HEK293 (cell line): ENCODE measurements around the gene FGF19.

Experiments used
- CTCF ChIA-PET: fragments of 350-600 bp; formaldehyde crosslinking; extraction: SDS; loops from one replicate; lab custom pipeline; 2021; ENCODE audit warnings: antibody characterized with exemption; lab: Yijun Ruan, JAX
- POLR2A ChIA-PET: fragments of 300-600 bp; formaldehyde crosslinking; extraction: SDS; loops from one replicate; lab custom pipeline; 2020; ENCODE audit warnings: antibody characterized with exemption, inconsistent platforms; lab: Yijun Ruan, JAX
- H3K27ac ChIP-seq: fragments of 200-500 bp; sonication (Bioruptor generic); 2 replicates; pipeline ENCODE4 v1.5.1; 2014; ENCODE audit warnings: low read depth, low read length, control low read depth, inconsistent platforms; ENCODE audit errors: extremely low read depth
- H3K36me3 ChIP-seq, 2 experiments: fragments of 200-500 bp in 1 of 2; sonication (Bioruptor generic) in 1 of 2; 1 replicate in 1 of 2; 2 replicates in 1 of 2; pipeline ENCODE4 v1.5.1; 2014 to 2017; ENCODE audit warnings: inconsistent platforms in 2 of 2, low read length in 2 of 2; ENCODE audit not compliant: control insufficient read depth in 2 of 2, insufficient read depth in 1 of 2
- H3K4me1 ChIP-seq: fragments of 200-500 bp; sonication (Bioruptor generic); 2 replicates; pipeline ENCODE4 v1.5.1; 2014; ENCODE audit warnings: mild to moderate bottlenecking, low read length, inconsistent platforms; ENCODE audit not compliant: control insufficient read depth, insufficient read depth
- H3K4me3 ChIP-seq: 2 replicates; pipeline ENCODE4 v1.5.1; 2011; ENCODE audit warnings: low read depth, mild to moderate bottlenecking, control low read depth, low read length, moderate library complexity
- H3K9me3 ChIP-seq: fragments of 200-500 bp; sonication (Bioruptor generic); 2 replicates; pipeline ENCODE4 v1.5.1; 2014; ENCODE audit warnings: low read depth, low read length, inconsistent platforms; ENCODE audit not compliant: control insufficient read depth, insufficient read depth
- AEBP2 ChIP-seq: fragments of 450-650 bp; formaldehyde crosslinking; IDR thresholded peaks from 2 replicates; pipeline ENCODE4 v1.5.1; 2016; ENCODE audit warnings: missing biosample characterization, missing genetic modification characterization, borderline replicate concordance
- BCL11B ChIP-seq: fragments of 450-650 bp; formaldehyde crosslinking; IDR thresholded peaks from 2 replicates; pipeline ENCODE4 v1.5.1; 2016; ENCODE audit warnings: low read depth, missing biosample characterization, missing genetic modification characterization
- GLI2 ChIP-seq: fragments of 450-650 bp; formaldehyde crosslinking; IDR thresholded peaks from 2 replicates; pipeline ENCODE4; 2017; ENCODE audit warnings: missing biosample characterization, missing genetic modification characterization, low read depth, borderline replicate concordance
- HIC1 ChIP-seq: fragments of 450-650 bp; formaldehyde crosslinking; IDR thresholded peaks from 2 replicates; pipeline ENCODE4 v1.5.1; 2016; ENCODE audit warnings: missing biosample characterization, missing genetic modification characterization
- OVOL3 ChIP-seq: fragments of 450-650 bp; formaldehyde crosslinking; IDR thresholded peaks from 2 replicates; pipeline ENCODE4 v1.5.1; 2016; ENCODE audit warnings: missing biosample characterization, missing genetic modification characterization
- PRDM10 ChIP-seq: fragments of 450-650 bp; formaldehyde crosslinking; IDR thresholded peaks from 2 replicates; pipeline ENCODE4 v1.5.1; 2016; ENCODE audit warnings: missing biosample characterization, missing genetic modification characterization
- SP3 ChIP-seq: fragments of 450-650 bp; formaldehyde crosslinking; IDR thresholded peaks from 2 replicates; pipeline ENCODE4 v1.5.1; 2016; ENCODE audit warnings: missing biosample characterization, missing genetic modification characterization
- ZFP41 ChIP-seq: fragments of 450-650 bp; formaldehyde crosslinking; IDR thresholded peaks from 2 replicates; pipeline ENCODE4 v1.5.1; 2016; ENCODE audit warnings: missing biosample characterization, missing genetic modification characterization, borderline replicate concordance
- ZNF169 ChIP-seq: fragments of 450-650 bp; formaldehyde crosslinking; IDR thresholded peaks from 2 replicates; pipeline ENCODE4 v1.5.1; 2016; ENCODE audit warnings: missing biosample characterization, missing genetic modification characterization
- ZNF354C ChIP-seq: fragments of 450-650 bp; formaldehyde crosslinking; IDR thresholded peaks from 2 replicates; pipeline ENCODE4 v1.5.1; 2016; ENCODE audit warnings: missing biosample characterization, missing genetic modification characterization, low read depth, borderline replicate concordance
- ZNF37A ChIP-seq: fragments of 450-650 bp; IDR thresholded peaks from 2 replicates; pipeline ENCODE4 v1.5.1; 2018; ENCODE audit warnings: missing biosample characterization, missing genetic modification characterization
- ZNF416 ChIP-seq: fragments of 450-650 bp; formaldehyde crosslinking; IDR thresholded peaks from 2 replicates; pipeline ENCODE4 v1.5.1; 2016; ENCODE audit warnings: missing biosample characterization, missing genetic modification characterization
- ZNF623 ChIP-seq: fragments of 450-650 bp; formaldehyde crosslinking; IDR thresholded peaks from 2 replicates; pipeline ENCODE4 v1.5.1; 2016; ENCODE audit warnings: missing biosample characterization, missing genetic modification characterization
- ZNF791 ChIP-seq: fragments of 450-650 bp; formaldehyde crosslinking; IDR thresholded peaks from 2 replicates; pipeline ENCODE4 v1.5.1; 2016; ENCODE audit warnings: missing biosample characterization, missing genetic modification characterization
- ZSCAN30 ChIP-seq: fragments of 450-650 bp; IDR thresholded peaks from 2 replicates; pipeline ENCODE4 v1.5.1; 2018; ENCODE audit warnings: missing biosample characterization, mild to moderate bottlenecking, missing genetic modification characterization, moderate library complexity

FGF19 gene

GRCh38 chr11:69660001-69660500 lies 43.8 kb downstream of the FGF19 start:
- Histone ChIP-seq H3K36me3 (peaks cover 0 to 24% of the 10 kb centered on the region in 2 experiments; a peak in 1 of 3 replicates), H3K9me3 (no peaks in the 10 kb centered on the region), H3K27ac (no peak overlapping the region), H3K4me1 (no peaks in the 10 kb centered on the region), H3K4me3 (no peak overlapping the region)
- TF ChIP-seq ZNF791 (tag by site-specific recombination) (no peak), ZNF37A (tag by site-specific recombination) (no peak)
- ChIA-PET POLR2A (no interaction called here), CTCF (interaction anchor here (0.6 to 4.1 kb wide), 5 partner anchors 10 to 284 kb away, joined by 4 to 24 read pairs (median 4); no protein-coding TSS in a partner anchor)

- no peaks in the 10 kb centered on the region for H3K4me1 ChIP-seq
- H3K27ac ChIP-seq = no peak overlapping the region
- ChIA-PET CTCF (interaction anchor here (0.6 to 4.1 kb wide), 4 partner anchors 11 to 284 kb away, joined by 4 to 24 read pairs (median 4); no protein-coding TSS in a partner anchor), POLR2A (interaction anchor here (0.9 kb wide), 1 partner anchor 15 kb away, joined by 3 read pairs; the partner anchor contains the start of gene LTO1)
- H3K4me3 ChIP-seq = no peak overlapping the region
- TF ChIP-seq BCL11B = no peak
- TF ChIP-seq AEBP2 (tag by site-specific recombination) = no peak
- no peak for TF ChIP-seq ZNF791 (tag by site-specific recombination)
- no peak for TF ChIP-seq ZNF354C (tag by site-specific recombination)
- no peaks in the 10 kb centered on the region for H3K9me3 ChIP-seq
- peaks cover 0 to 19% of the 10 kb centered on the region in 2 experiments; a peak in 1 of 3 replicates for H3K36me3 ChIP-seq
These were observed 44.2 kb downstream of the FGF19 start for GRCh38 chr11:69659591-69659990.

- H3K27ac ChIP-seq = no peak overlapping the region
- no peaks in the 10 kb centered on the region for H3K9me3 ChIP-seq
- TF ChIP-seq HIC1 (tag by site-specific recombination) = no peak
- peaks cover 0 to 12% of the 10 kb centered on the region in 2 experiments; a peak in 1 of 3 replicates for H3K36me3 ChIP-seq
- POLR2A ChIA-PET = interaction anchor here (0.6 to 0.9 kb wide), 2 partner anchors 16 to 20 kb away, joined by 3 to 4 read pairs; partner anchors contain the start of gene LTO1
- H3K4me1 ChIP-seq = no peaks in the 10 kb centered on the region
- H3K4me3 ChIP-seq = no peak overlapping the region
- CTCF ChIA-PET = interaction anchor here (4.1 kb wide), 1 partner anchor 11 kb away, joined by 24 read pairs; no protein-coding TSS in a partner anchor
These were observed 45.0 kb downstream of the FGF19 start for GRCh38 chr11:69658626-69659450.

GRCh38 chr11:69657911-69658625 lies 45.8 kb downstream of the FGF19 start:
- POLR2A ChIA-PET = interaction anchor here (0.6 to 1.6 kb wide), 2 partner anchors 17 to 19 kb away, joined by 4 to 6 read pairs; partner anchors contain the start of gene LTO1
- Histone ChIP-seq H3K27ac (no peak overlapping the region), H3K4me3 (no peak overlapping the region), H3K4me1 (no peaks in the 10 kb centered on the region), H3K9me3 (no peaks in the 10 kb centered on the region), H3K36me3 (peaks cover 0 to 9% of the 10 kb centered on the region in 2 experiments; a peak in 1 of 3 replicates)
- CTCF ChIA-PET = interaction anchor here (4.1 kb wide), 1 partner anchor 12 kb away, joined by 24 read pairs; no protein-coding TSS in a partner anchor
- no peak for TF ChIP-seq ZNF623 (tag by site-specific recombination)
- no peak for TF ChIP-seq PRDM10 (tag by site-specific recombination)
- no peak for TF ChIP-seq ZNF169 (tag by site-specific recombination)
- no peak for TF ChIP-seq ZFP41
- no peak for TF ChIP-seq ZNF416 (tag by site-specific recombination)
- no peak for TF ChIP-seq OVOL3 (tag by site-specific recombination)
- no peak for TF ChIP-seq SP3 (tag by site-specific recombination)
- no peak for TF ChIP-seq ZSCAN30 (tag by site-specific recombination)
- no peak for TF ChIP-seq GLI2 (tag by site-specific recombination)
